HG03159 (cell line): ENCODE results near the gene TMEM79.
A peak's percentile ranks its signal among the peaks of the same experiment; 100 is the strongest.

Experiments
- ATAC-seq: cut with Tn5 transposase; IDR thresholded peaks from one replicate; pipeline ENCODE4 v1.9.1; 2021; ENCODE audit warnings: mild to moderate bottlenecking, moderate library complexity; ENCODE audit not compliant: unreplicated experiment

TMEM79 gene

DNA sequence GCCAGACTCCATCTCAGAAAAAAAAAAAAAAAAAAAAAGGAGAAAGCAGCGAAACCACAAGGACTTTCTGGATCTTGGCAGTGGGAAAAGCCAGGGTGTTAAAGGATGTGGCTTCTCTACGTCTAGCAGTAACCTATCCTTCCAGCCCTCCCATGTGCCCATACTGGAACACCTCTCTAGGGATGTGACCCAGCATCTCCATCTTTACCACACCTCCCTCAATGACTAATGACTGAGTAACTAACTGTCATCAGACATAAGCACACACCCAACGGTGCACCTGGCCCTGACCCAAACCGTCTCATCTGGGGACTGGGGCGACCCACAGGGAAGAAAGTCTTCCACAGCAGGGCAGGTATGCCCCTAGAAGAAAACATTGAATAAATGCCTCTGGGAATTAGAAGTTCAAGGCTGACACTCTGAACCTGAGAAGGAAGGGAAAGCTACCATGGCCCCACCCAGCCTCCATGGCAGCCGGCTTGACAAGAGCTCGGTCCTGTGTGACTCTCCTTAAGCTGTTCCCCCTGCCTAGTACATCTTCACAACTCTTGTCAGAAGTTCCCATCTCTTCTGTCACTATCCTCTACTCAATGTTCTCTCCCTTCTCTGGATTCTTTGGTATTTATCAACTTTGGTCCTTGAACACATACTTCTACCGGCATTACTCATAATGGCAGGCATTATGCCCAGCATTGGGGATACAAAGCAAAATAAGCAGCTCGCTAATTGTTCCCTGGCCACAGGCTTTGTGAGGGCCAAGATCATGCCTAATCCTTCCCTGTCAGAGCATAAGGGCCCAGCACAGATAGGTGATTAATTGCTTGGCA is 21.5 kb upstream of the TMEM79 start:
- no peak for ATAC-seq

DNA sequence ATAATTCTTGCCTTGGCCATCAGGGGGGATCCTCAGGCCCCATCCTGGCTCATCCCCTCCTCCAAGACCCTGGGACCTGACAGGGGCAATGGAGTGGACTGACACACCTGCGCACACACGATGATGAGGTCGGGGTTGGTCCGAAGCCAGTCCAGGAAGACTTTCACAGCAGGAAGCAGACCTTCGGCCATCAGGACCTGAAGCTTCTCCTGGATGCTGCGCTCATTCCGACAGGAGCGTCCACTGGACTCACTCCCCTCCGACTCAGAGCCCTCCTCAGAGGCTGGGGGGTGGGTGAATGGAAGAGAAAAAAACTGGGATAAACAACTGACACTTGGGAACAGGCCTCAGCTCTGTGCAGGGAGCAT is 20.9 kb upstream of the TMEM79 start:
- ATAC-seq = no peak

DNA sequence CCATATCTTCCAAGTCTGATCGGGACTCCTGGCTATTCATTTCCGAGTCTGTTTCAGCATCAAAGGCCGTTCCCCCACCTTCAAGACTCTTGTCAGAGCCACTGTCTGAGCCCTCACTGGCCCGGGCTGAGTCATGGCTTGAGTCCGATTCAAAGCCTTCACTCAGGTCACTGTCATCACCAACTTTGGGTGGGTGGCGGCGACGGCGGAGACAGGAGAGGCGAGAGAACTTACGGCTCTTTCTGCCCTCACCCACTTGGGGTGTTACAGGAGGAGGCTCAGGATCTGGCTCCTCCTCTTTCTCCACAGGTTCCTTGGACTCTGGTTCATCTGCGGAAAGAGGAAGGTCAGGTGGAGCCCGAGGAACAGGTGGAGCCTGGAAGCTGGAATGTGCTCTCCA is 18.1 kb upstream of the TMEM79 start:
- no peak for ATAC-seq

DNA sequence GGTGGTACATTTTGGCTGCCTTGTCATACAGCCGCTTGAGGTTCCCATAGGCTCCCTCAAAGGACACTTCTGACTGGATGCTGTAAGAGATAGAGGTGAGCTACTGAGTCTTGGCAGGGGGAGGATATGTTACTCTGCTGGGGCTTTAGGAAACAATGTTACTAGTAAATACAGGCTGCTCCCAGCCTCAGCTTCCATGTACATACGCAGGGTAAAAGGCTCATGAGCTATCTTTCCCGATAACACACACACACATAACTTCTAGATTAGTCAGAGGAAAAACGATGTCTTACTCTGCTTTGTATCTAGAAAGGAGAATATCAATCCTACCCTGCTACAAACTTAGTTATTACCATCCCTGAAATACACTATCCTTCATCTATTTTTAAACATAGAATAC is 15.8 kb upstream of the TMEM79 start:
- ATAC-seq = no peak

DNA sequence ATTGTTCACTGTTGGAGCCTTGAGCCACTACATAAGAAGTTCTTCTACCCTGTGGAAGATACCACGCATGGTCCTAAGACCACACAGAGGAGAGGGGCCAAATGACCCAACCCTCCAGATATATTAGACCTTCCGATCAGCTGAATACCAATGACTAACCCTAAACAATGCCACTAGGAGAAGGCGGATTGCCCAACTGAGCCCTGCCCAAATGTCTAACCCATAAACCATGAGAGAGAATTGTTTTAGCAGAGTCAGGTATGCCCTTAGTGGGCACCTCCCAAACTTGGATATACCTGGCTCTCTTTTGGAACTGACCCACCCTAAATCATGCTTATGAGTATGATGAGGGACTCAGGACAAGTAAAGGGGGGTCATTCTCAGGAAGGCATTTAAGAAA is 13.8 kb upstream of the TMEM79 start:
- no peak for ATAC-seq

DNA sequence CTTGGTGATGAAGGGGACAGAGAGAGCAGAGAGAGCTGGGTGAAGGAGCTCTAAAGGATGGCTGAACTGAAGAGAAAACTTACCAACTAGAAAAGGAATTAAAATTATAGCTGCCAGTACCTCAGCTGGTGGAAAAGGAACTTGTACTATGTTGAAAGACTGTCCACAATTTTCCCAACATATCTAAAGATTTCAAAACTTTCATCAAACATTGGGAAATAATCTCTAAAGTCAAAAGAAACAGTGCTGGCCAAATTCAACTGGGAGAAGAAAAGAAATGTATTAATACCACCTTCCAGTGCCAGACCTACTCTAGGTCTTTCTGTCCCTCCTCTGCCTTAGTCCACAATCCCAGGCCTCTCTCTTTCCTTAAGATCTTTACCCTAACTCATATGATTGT is 7.6 kb upstream of the TMEM79 start:
- ATAC-seq = no peak

DNA sequence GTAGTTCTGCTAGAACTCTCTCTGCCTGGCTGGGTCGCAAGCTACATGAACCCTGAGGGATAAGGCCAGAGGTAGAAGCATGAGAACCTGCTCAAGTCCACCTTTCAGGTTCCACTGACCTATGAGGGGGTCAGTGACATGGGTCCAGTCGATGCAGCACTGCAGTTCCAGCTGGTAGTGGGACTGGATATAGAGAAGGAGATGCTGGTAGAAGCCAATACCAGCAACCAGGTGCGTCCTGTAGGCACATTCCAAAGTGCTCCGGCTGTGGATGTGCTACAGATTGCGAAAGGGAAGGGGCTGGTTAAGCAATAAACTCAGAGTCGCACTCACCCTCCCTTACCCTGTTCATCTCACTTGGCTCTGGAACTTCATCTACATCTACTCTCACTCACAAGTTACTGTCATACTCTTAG is 7.2 kb upstream of the TMEM79 start:
- ATAC-seq = no peak

DNA sequence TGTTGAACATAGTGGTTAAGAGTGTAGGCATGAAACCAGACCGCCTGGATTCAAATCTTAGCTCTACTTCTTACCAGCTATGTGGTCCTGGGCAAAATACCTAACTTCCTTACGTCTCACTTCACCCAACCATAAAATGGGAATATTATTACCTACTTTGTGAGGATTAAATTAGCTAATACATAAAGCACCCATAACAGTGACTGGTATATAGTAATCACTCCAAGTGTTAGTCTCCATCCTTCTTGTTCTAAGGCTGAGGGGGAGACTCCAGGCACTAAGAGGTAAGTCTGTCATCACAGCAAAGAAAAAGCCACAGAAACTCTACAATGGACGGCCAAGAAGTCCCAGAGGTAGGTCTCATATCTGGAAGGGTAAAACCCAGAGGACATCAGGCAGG is 4.3 kb upstream of the TMEM79 start:
- ATAC-seq = no peak

DNA sequence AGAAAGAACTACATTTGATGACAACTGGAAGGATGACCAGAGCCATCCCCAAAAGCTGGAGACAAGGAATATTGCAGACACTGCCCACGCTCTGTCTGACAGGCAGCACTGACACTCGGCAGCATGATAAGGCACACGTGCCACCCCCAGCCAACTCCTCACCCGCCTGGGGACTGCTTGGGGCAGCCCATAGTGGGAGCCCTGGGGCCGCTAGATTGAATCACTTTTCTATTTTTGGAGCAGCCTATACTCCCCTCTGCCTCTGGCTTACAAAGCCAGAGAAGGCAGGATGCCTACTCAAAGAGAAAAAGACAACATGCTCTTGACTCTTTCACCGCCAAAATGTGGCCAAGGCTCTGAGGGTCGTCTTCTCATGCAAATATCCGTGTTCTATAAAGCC is 2.8 kb upstream of the TMEM79 start:
- ATAC-seq = peak; percentile 38

DNA sequence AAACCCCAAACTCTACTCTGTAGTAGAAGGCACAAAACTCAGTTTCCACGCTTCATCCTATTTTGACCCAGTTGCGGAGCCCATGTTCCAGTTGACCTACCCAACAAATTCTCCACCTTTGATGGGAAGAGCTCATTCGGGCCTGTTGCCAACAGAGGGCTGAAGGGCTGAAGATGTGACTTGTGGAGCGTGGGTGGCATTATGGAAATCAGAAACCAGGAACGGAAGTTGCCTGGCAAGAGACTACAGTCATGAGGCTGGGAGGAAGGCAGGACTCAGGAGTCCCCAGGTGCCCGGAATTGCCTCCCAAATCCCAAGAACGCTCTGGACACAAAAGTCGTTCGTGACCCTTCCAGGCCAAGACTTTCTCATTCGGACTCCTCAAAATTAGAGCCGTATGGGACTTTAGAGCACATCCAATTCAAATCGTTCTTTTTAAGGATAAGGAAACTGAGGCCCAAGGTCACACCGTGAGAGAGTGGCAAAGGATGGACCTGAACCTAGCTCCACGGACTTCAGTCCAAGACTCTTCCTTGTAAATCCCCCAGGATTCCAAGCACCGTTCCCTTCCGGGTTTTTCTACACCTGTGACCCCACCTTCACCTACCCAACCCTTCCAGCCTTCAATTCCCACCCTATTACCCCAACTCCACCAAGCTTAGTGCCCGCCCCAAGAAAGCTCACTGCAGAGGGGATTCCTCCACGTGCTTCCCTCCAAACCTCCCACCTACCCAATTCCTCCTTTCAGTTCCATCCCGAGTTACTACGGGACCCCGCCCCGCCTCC is 2.2 kb upstream of the TMEM79 start:
- peak; percentile 4 for ATAC-seq

DNA sequence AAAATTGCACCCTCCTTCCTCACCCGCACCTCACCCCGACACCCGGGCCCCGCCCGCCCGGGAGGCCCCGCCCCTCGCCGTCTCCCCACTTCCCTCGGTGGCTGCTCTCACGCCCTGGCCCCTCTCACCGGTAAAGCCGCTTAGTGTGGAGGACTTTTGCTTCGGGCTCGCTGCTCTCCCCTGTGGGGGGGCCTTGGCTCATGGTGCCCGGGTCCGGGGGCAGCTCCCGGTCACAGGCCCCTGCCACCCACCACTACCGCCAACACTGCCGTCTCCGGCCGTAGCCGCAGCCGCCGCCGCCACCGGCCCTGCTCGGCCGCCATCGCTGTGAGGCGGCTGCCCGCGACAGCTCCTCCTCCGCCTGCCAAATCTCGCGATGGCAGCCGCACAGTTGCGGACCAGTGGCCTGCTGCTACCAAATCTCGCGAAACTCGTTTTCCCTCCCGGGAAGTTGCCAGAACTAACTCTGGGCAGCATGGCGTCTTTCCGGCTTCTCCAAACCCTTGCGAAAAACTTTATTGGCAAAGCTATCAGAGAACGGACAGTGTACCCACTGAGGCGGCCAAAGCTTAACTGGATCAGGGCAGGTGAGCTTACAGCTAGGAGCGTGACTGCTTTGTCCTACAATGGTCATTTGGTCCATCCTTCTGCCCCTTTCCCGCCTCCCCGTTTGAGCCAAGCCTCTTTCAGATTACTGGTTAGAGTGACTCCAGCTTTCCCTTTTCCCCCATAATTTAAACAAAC is 1.5 kb upstream of the TMEM79 start, which contains the start of gene SMG5:
Gene SMG5, minus strand, starts transcription at position 347 of the 744 bp plus-strand sequence. Its CDS starts 145 bp downstream, at position 202.
- peak; percentile 81 for ATAC-seq

DNA sequence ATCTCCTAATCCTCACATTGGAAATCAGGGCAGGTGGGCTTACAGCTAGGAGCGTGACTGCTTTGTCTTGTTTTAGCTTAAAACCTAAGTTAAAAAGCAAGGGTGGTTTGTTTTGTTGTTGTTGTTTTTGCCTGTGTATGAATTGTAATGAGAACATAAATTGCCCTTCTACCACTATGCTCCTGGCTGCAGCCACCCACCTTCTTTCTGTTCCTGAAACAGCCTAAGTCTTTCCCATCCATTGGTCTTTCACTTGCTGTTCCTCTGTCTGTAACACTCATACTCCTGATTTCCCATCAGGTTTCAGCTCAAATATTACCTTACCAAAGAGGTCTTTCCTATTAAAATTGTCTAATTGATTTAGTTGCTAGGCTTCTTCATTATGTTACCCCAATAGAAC is 604 bp upstream of the TMEM79 start:
- ATAC-seq = no peak

DNA sequence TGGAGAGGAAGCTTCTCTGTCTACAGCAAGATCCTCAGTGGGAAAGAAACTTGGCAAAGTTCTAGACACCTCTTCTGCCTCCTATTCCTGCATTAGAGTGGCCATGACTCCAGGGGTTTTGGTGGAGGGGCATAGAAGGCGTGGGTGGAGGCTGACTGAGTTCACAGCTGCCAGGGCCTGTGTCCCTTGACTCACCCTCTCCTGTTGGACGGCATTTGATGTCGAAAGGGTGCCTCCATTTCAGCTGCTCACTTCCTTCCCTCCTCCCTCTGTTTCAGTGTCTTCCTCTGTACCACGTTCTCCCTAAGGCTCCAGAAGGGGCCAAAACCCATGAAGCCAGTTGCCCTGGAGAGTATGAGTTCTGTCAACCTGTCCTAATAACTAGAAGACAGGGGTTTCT is 632 bp downstream of the TMEM79 start:
- ATAC-seq = no peak

DNA sequence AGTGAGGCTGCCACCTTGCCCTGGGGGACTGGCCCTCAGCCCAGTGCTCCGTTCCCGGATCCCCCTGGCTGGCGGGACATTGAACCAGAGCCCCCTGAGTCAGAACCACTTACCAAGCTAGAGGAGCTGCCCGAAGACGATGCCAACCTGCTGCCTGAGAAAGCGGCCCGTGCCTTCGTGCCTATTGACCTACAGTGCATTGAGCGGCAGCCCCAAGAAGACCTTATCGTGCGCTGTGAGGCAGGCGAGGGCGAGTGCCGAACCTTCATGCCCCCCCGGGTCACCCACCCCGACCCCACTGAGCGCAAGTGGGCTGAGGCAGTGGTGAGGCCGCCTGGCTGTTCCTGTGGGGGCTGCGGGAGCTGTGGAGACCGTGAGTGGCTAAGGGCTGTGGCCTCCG is 1.3 kb downstream of the TMEM79 start:
- no peak for ATAC-seq

DNA sequence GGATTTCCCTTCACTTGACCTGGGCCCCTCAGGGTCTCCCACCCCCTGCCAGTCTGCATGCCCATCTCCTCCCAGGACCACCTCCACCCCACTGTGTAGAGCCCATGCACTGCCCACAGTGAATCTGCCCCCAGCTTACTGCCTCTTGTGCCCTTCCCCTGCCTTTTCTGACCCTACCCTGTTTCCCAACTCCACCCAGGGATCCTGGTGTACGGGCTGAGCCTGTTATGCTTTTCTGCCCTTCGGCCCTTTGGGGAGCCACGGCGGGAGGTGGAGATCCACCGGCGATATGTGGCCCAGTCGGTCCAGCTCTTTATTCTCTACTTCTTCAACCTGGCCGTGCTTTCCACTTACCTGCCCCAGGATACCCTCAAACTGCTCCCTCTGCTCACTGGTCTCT is 1.9 kb downstream of the TMEM79 start:
- ATAC-seq = no peak

DNA sequence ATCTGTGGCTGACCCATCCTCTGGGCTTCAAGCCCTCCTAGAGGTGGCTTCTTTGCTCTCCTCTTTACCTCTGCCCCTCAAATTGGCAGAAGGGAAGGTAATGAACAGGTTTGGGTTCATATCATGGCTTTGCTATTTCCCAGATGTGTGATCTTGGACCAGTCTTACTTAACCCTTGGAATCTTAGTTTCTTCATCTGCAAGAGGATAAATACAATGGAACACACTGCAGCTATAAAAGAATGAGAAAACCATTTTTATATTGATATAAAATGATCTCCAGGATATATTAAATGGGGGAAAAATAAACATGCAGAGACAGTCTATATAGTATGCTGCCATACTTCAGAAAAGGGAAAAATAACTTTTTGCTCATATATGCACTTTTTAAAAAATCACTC is 5.7 kb downstream of the TMEM79 start:
- no peak for ATAC-seq

DNA sequence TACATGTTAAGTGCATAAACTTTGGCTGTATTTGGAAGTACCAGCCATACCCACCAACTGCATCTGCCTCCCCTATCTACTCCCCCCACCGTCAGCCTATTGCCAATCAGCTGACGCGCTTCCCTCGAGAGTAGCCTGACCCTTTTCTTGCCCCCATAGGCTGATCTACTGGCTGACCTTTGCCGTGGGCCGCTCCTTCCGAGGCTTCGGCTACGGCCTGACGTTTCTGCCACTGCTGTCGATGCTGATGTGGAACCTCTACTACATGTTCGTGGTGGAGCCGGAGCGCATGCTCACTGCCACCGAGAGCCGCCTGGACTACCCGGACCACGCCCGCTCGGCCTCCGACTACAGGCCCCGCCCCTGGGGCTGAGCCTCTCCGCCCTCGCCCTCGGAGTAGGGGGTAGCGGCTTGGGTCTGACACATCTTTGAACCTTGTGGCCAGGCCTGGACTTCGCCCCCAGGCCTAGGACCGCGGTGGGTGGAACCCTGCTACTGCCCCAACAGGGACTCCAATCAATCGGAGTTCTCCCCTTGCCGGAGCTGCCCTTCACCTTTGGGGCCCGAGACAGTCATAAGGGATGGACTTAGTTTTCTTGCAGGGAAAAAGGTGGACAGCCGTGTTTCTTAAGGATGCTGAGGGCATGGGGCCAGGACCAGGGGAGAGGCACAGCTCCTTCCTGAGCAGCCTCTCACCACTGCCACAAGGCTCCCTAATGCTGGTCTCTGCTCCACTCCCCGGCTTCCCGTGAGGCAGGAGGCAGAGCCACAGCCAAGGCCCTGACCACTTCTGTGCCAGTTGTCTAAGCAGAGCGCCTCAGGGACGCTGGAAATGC is 7.3 kb downstream of the TMEM79 start:
- ATAC-seq = no peak

DNA sequence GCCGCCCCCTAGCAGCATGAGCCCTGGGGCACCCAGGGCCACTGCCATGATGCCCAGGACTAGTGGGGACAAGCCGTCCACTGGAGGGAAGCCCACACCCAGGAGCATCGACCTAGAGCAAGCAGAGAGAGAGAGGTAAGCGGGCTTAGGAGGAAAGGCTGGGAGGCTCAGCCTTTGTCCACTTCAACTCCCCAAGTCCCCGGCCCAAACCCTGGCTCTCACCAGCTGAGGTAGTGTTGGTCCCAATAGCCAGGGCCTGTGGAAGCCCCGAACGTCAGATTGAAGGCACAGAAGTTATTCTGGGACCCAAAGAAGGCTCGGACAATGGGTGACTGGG is 8.9 kb downstream of the TMEM79 start:
- no peak for ATAC-seq

DNA sequence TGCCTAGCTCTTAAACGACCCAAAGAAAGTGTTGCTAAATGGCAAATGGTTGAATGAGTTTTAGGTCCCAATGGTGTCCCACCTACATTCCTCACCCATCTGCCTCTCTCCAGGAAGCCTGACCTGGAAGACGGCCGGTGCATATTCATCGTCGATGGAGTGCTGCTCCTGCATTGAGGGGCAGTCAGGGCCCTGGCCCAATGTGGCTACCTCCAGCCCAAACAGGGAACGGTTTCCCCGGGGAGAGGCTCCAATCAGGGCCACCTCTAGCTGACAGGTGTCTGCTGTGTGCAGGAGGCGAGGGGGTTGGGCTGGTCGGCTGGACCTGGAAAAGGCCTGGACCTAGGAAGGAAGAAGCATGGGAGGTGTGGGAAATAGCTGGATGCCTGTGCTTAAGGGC is 9.8 kb downstream of the TMEM79 start:
- ATAC-seq = no peak

DNA sequence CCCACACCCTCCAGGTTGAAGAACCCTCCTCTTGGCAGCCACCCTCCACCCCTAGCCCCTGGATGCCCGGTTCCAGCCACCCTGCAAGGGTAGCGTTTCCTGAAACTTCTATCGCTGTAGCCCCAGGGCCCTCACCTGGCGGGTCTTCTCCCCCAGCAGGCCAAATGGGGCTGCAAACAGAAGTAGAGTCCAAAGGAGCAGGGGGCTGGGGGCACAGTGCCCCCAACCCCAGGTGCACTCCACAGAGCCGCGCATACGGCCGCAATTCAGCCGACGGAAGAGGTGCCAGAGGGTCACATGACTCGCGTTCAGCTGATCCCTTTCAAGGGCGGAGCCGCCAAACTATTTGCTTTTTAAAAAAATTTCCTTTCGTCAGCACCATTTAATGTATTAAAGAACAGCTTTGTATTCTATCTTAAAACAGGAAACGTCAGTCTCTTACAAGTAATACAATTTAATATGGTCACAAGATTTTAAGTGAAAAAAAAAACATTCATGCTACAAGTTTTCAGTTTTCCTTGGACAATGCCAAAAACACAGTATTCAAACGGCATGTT is 11.3 kb downstream of the TMEM79 start, which contains the start of gene GLMP:
Gene GLMP, minus strand, starts transcription at position 289 of the 557 bp plus-strand sequence. Its CDS starts 34 bp downstream, at position 255.
- ATAC-seq = no peak
